Vagina (tissue), 2 donors: ENCODE data around the gene PDCD1. TPM values are rescaled to one million over a fixed set of nuclear protein-coding genes. Genes with fewer than 3 reads are reported as not detected.
A peak's percentile ranks its signal among the peaks of the same experiment; 100 is the strongest.

Source experiments
- DNase-seq, 2 donors: peaks; one replicate each; pipeline ENCODE4 v3.0.0-alpha.2; 2017; ENCODE audit errors: extremely low spot score in 2 of 2
- H3K27ac ChIP-seq: fragments of 200-600 bp; sonication (generic); one replicate; pipeline ENCODE4 v1.5.1; 2019
- H3K27me3 ChIP-seq: fragments of 200-600 bp; sonication (generic); one replicate; pipeline ENCODE4 v1.5.1; 2019
- H3K36me3 ChIP-seq, 2 donors: fragments of 200-600 bp; sonication (generic); one replicate each; pipeline ENCODE4 v1.5.1; 2017 to 2019
- H3K4me1 ChIP-seq: fragments of 200-600 bp; sonication (generic); one replicate; pipeline ENCODE4 v1.5.1; 2019
- H3K4me3 ChIP-seq, 2 donors: fragments of 200-600 bp; sonication (generic); 1 replicate in 1 of 2; 2 replicates in 1 of 2; pipeline ENCODE4 v1.5.1; 2016 to 2019
- H3K9me3 ChIP-seq: fragments of 200-600 bp; sonication (generic); one replicate; pipeline ENCODE4 v1.5.1; 2019
- CTCF ChIP-seq, 3 experiments: fragments of 450-650 bp in 2 of 3; fragments of 200-600 bp in 1 of 3; sonication (generic) in 1 of 3; IDR thresholded peaks; one replicate each; pipeline ENCODE4 v1.5.1; 2017 to 2019; ENCODE audit warnings: antibody characterized with exemption in 3 of 3, mild to moderate bottlenecking in 2 of 3, moderate library complexity in 2 of 3
- POLR2A ChIP-seq, 2 donors: fragments of 450-650 bp; IDR thresholded peaks; one replicate each; pipeline ENCODE4 v1.6.1; 2017; ENCODE audit warnings: antibody characterized with exemption in 2 of 2, mild to moderate bottlenecking in 2 of 2, moderate library complexity in 2 of 2
- POLR2AphosphoS5 ChIP-seq, 2 donors: sonication (generic); formaldehyde crosslinking; IDR thresholded peaks; one replicate each; pipeline ENCODE4 v1.9.0; 2017; ENCODE audit warnings: antibody characterized with exemption in 2 of 2, mild to moderate bottlenecking in 2 of 2, low read depth in 1 of 2; ENCODE audit not compliant: insufficient read depth in 1 of 2
- intact Hi-C: fragments of 100-400 bp; cut with DNase I; formaldehyde crosslinking; loops from one replicate; pipeline ENCODE4 v1.15.1; 2023
- total RNA-seq: library from RNA; depleted of rRNA; stranded (reverse); fragments of >200 nt; gene quantifications from one replicate; pipeline ENCODE4 v1.2.3, GENCODE V29; 2016

PDCD1 gene
- total RNA-seq, 1 donor from 2014 or later, result 3.9 TPM

- Histone ChIP-seq H3K36me3 (no peaks in the 10 kb centered on the region), H3K27ac (no peak overlapping the region), H3K4me1 (peaks cover 72% of the 10 kb centered on the region), H3K9me3 (no peaks in the 10 kb centered on the region), H3K27me3 (no peaks in the 10 kb centered on the region), H3K4me3 (no peak overlapping the region)
- DNase-seq, result no peak
- intact Hi-C loops, result no loop called here
- no peak for TF ChIP-seq POLR2A (IDR thresholded peaks at IDR 0.05)
- TF ChIP-seq POLR2AphosphoS5 (IDR thresholded peaks at IDR 0.05; ENCODE audit: insufficient read depth in 1 of 2, low read depth in 1 of 2), result no peak
- TF ChIP-seq CTCF (IDR thresholded peaks at IDR 0.05), result no peak
Observed at GRCh38 chr2:241897231-241897916, 38.7 kb upstream of the PDCD1 start.

GRCh38 chr2:241896746-241897201, 38.1 kb upstream of the PDCD1 start:
- intact Hi-C loops, result no loop called here
- Histone ChIP-seq H3K27me3 (no peaks in the 10 kb centered on the region), H3K36me3 (no peaks in the 10 kb centered on the region), H3K4me3 (no peak overlapping the region), H3K4me1 (peaks cover 73% of the 10 kb centered on the region), H3K27ac (no peak overlapping the region), H3K9me3 (no peaks in the 10 kb centered on the region)
- DNase-seq, result no peak
- TF ChIP-seq CTCF (IDR thresholded peaks at IDR 0.05) (no peak), POLR2A (IDR thresholded peaks at IDR 0.05) (no peak), POLR2AphosphoS5 (IDR thresholded peaks at IDR 0.05; ENCODE audit: insufficient read depth in 1 of 2, low read depth in 1 of 2) (no peak)

- DNase-seq, result no peak
- no peak overlapping the region for H3K4me3 ChIP-seq
- no peak for TF ChIP-seq CTCF (IDR thresholded peaks at IDR 0.05)
- TF ChIP-seq POLR2AphosphoS5 (IDR thresholded peaks at IDR 0.05; ENCODE audit: insufficient read depth in 1 of 2, low read depth in 1 of 2), result no peak
- no peak for TF ChIP-seq POLR2A (IDR thresholded peaks at IDR 0.05)
- H3K9me3 ChIP-seq, result no peaks in the 10 kb centered on the region
- H3K36me3 ChIP-seq, result no peaks in the 10 kb centered on the region
- peaks cover 73% of the 10 kb centered on the region for H3K4me1 ChIP-seq
- H3K27me3 ChIP-seq, result no peaks in the 10 kb centered on the region
- H3K27ac ChIP-seq, result peak overlapping the region; percentile 82
- intact Hi-C loops, result no loop called here
Observed at GRCh38 chr2:241895712-241896641, 37.3 kb upstream of the PDCD1 start.

GRCh38 chr2:241895427-241895711, 36.7 kb upstream of the PDCD1 start:
- Histone ChIP-seq H3K27ac (peak overlapping the region; percentile 82), H3K4me3 (no peak overlapping the region), H3K4me1 (peaks cover 67% of the 10 kb centered on the region), H3K36me3 (no peaks in the 10 kb centered on the region), H3K27me3 (no peaks in the 10 kb centered on the region), H3K9me3 (no peaks in the 10 kb centered on the region)
- no peak for TF ChIP-seq POLR2AphosphoS5 (IDR thresholded peaks at IDR 0.05; ENCODE audit: insufficient read depth in 1 of 2, low read depth in 1 of 2)
- no peak for TF ChIP-seq CTCF (IDR thresholded peaks at IDR 0.05)
- TF ChIP-seq POLR2A (IDR thresholded peaks at IDR 0.05), result no peak
- no peak for DNase-seq
- intact Hi-C loops, result no loop called here
